IPS-NIHi7 (cell line): ENCODE measurements around the gene RAPGEF5.
"Not testable (repeated sequence)": the region's sequence is repeated elsewhere in the genome, so short reads cannot be mapped to it uniquely, and the experiment has no call there.

Experiments used
- DNase-seq: peaks from one replicate; pipeline ENCODE4 v3.0.0; 2012; ENCODE audit warnings: mixed read lengths; ENCODE audit errors: extremely low spot score

Gene RAPGEF5

GRCh38 chr7:22082886-22083703 lies 273.9 kb downstream of the RAPGEF5 start:
- DNase-seq: peak; percentile 91

GRCh38 chr7:22082553-22082885 lies 274.4 kb downstream of the RAPGEF5 start:
- DNase-seq: no peak

GRCh38 chr7:22080219-22080618 lies 276.7 kb downstream of the RAPGEF5 start:
- DNase-seq: not testable (repeated sequence)

GRCh38 chr7:22078872-22079271 lies 278.1 kb downstream of the RAPGEF5 start:
- not testable (repeated sequence) for DNase-seq

- DNase-seq: no peak
These were observed 281.4 kb downstream of the RAPGEF5 start for GRCh38 chr7:22075561-22075960.

GRCh38 chr7:22074897-22075296 lies 282.1 kb downstream of the RAPGEF5 start:
- no peak for DNase-seq
